Adrenal gland (tissue), 5 donors: ENCODE measurements around the gene AKT3.

ENCODE experiments used
- CTCF ChIP-seq, 6 experiments: fragments of 450-650 bp in 4 of 6; fragments of 200-600 bp in 2 of 6; sonication (generic) in 1 of 6; IDR thresholded peaks; 1 replicate in 5 of 6; 2 replicates in 1 of 6; pipeline versions ENCODE4 v1.5.1 to v1.8.0; 2016 to 2021; ENCODE audit warnings: antibody characterized with exemption in 6 of 6, mild to moderate bottlenecking in 2 of 6, moderate library complexity in 1 of 6
- POLR2A ChIP-seq, 2 donors: fragments of 450-650 bp; IDR thresholded peaks; one replicate each; pipeline ENCODE4 v1.6.1; 2017; ENCODE audit warnings: antibody characterized with exemption in 2 of 2, mild to moderate bottlenecking in 2 of 2, moderate library complexity in 1 of 2
- donor health status: DM: no; HTN: no; CAD: no.

GRCh38 chr1:243459059-243459458 is 391.0 kb downstream of the AKT3 start:
- TF ChIP-seq CTCF (IDR thresholded peaks at IDR 0.05): no peak
- no peak for TF ChIP-seq POLR2A (IDR thresholded peaks at IDR 0.05)
